ENCODE data around the gene RNU1-2. TPM values are rescaled to one million over a fixed set of nuclear protein-coding genes. Genes with fewer than 3 reads are reported as not detected.
"Not testable (repeated sequence)": the region's sequence is repeated elsewhere in the genome, so short reads cannot be mapped to it uniquely, and the experiment has no call there.

The RNU1-2 gene
- total and polyA plus RNA-seq, 2 of the 8 experiments (the other 6 are each of a cell fraction or from before 2014, with no cell fraction given) = 145 to 1,303 TPM

- H3K27me3 ChIP-seq (replicated peaks in 1 of 4; ENCODE audit: control insufficient read depth in 3 of 4, extremely low read depth in 1 of 4, insufficient read depth in 3 of 4, low read length in 3 of 4); H3K4me1 ChIP-seq (replicated peaks in 1 of 4; ENCODE audit: control insufficient read depth in 3 of 4, insufficient read depth in 4 of 4, low read length in 3 of 4); H3K36me3 ChIP-seq (ENCODE audit: control insufficient read depth in 2 of 4, insufficient read depth in 4 of 4, low read length in 3 of 4); H3K79me1 ChIP-seq (ENCODE audit: low read depth, low read length); H2BK15ac ChIP-seq (ENCODE audit: low read length); CTCF ChIA-PET (ENCODE audit: partially characterized antibody); H2BK12ac ChIP-seq (ENCODE audit: low read depth, low read length); FAIRE-seq; H3K27ac ChIP-seq (ENCODE audit: low read depth, low read length); POLR2A ChIA-PET (ENCODE audit: partially characterized antibody); H2AK5ac ChIP-seq (ENCODE audit: low read depth, low read length); H3K23me2 ChIP-seq (ENCODE audit: low read depth, low read length); H3K56ac ChIP-seq (replicated peaks; ENCODE audit: insufficient read length, low read depth, low read length); H3K9me3 ChIP-seq (ENCODE audit: insufficient read depth in 2 of 2, low read depth in 1 of 2, low read length in 1 of 2); H3K23ac ChIP-seq (ENCODE audit: insufficient read length); H2BK5ac ChIP-seq (ENCODE audit: low read depth, low read length); H2BK20ac ChIP-seq (ENCODE audit: low read length); H4K20me1 ChIP-seq (replicated peaks in 1 of 2; ENCODE audit: control insufficient read depth in 1 of 2, insufficient read depth in 2 of 2, low read length in 2 of 2); H4K5ac ChIP-seq (ENCODE audit: insufficient read length, low read depth, low read length); H4K91ac ChIP-seq (replicated peaks; ENCODE audit: insufficient read length, low read length); H3K14ac ChIP-seq (ENCODE audit: insufficient read length); H3K18ac ChIP-seq (ENCODE audit: extremely low read depth, low read length); H4K8ac ChIP-seq (ENCODE audit: extremely low read depth, insufficient read depth, low read length); H3K79me2 ChIP-seq (ENCODE audit: control insufficient read depth in 1 of 2, insufficient read depth in 2 of 2, low read length in 2 of 2); H3K4ac ChIP-seq (replicated peaks; ENCODE audit: insufficient read length, low read depth, low read length); H2BK120ac ChIP-seq (replicated peaks; ENCODE audit: low read depth, low read length): not testable (repeated sequence)
- Histone ChIP-seq H3K9ac (replicated peaks in 1 of 4; ENCODE audit: extremely low read depth in 1 of 4, low read depth in 3 of 4, low read length in 3 of 4) (peak overlapping the region in 1 of 4 experiments; percentile 40; a peak in 1 of 7 replicates), H3K4me2 (ENCODE audit: insufficient read depth in 1 of 2, low read depth in 2 of 2, low read length in 2 of 2) (peak overlapping the region; percentile 67), H2AFZ (ENCODE audit: low read length) (peak overlapping the region; percentile 90; the same call in 1 of the 2 replicates), H3K4me3 (ENCODE audit: extremely low read depth in 1 of 4, insufficient read depth in 2 of 4, low read depth in 3 of 4, low read length in 4 of 4) (peak overlapping the region in 2 of 4 experiments; percentile 46 to 52; a peak in 5 of 8 replicates)
- 16% methylated on average over 20 of the region's 46 CpGs; no CpG with 5 or more reads in 1 of the 2 experiments for WGBS, 2 experiments (ENCODE audit: extremely low coverage in 1 of 2, insufficient coverage in 1 of 2, insufficient read length in 1 of 2, insufficient replicate concordance in 2 of 2, low coverage in 1 of 2, low lambda C conversion rate in 2 of 2, missing lambda C conversion rate in 1 of 2)
- DNase-seq (ENCODE audit: low read depth in 1 of 2, low spot score in 2 of 2) = peak in 1 of 2 experiments; percentile 73
Measured at GRCh38 chr1:16859167-16860041, 36.4 kb upstream of the RNU1-2 start.

Data from H1 (cell line).